HepG2 (cell line): ENCODE data around the gene SLC34A3. TPM values are rescaled to one million over a fixed set of nuclear protein-coding genes. Genes with fewer than 3 reads are reported as not detected.

Source experiments
- ATF2 ChIP-seq: sonication (generic); formaldehyde crosslinking; IDR thresholded peaks from 2 replicates; pipeline ENCODE4 v1.4.0; 2020; ENCODE audit warnings: missing genetic modification reagents
- ETV5 ChIP-seq: IDR thresholded peaks from 2 replicates; pipeline ENCODE4 v1.6.1; 2018; ENCODE audit warnings: missing biosample characterization, missing genetic modification reagents, inconsistent platforms, borderline replicate concordance
- HOXA7 ChIP-seq: sonication (generic); formaldehyde crosslinking; IDR thresholded peaks from 2 replicates; pipeline ENCODE4 v1.8.1; 2022; ENCODE audit warnings: mild to moderate bottlenecking, missing genetic modification reagents, moderate library complexity
- KIAA2018 ChIP-seq: sonication (generic); formaldehyde crosslinking; IDR thresholded peaks from 2 replicates; pipeline ENCODE4 v1.5.0; 2020; ENCODE audit warnings: mild to moderate bottlenecking, missing genetic modification reagents, borderline replicate concordance
- NFE2L1 ChIP-seq: sonication (generic); formaldehyde crosslinking; IDR thresholded peaks from 2 replicates; pipeline ENCODE4 v1.4.0; 2020; ENCODE audit warnings: missing genetic modification reagents, mild to moderate bottlenecking, borderline replicate concordance
- NR2F2 ChIP-seq: IDR thresholded peaks from 2 replicates; pipeline ENCODE4 v1.6.1; 2012; ENCODE audit warnings: low read depth, inconsistent platforms, borderline replicate concordance
- SMAD1 ChIP-seq: sonication (generic); formaldehyde crosslinking; IDR thresholded peaks from 2 replicates; pipeline ENCODE4 v1.4.0; 2020; ENCODE audit warnings: missing genetic modification reagents, low read depth, mild to moderate bottlenecking, borderline replicate concordance
- ZBTB26 ChIP-seq: IDR thresholded peaks from 2 replicates; pipeline ENCODE4 v1.6.1; 2016; ENCODE audit warnings: missing compliant biosample characterization, missing genetic modification reagents, borderline replicate concordance
- ZFP62 ChIP-seq: sonication (generic); formaldehyde crosslinking; IDR thresholded peaks from 2 replicates; pipeline ENCODE4 v1.4.0; 2020; ENCODE audit warnings: missing genetic modification reagents
- ZFP90 ChIP-seq: sonication (generic); formaldehyde crosslinking; IDR thresholded peaks from 2 replicates; pipeline ENCODE4 v1.8.0; 2022; ENCODE audit warnings: missing genetic modification reagents, mild to moderate bottlenecking, inconsistent platforms, borderline replicate concordance
- ZHX1 ChIP-seq: sonication (generic); formaldehyde crosslinking; IDR thresholded peaks from 2 replicates; pipeline ENCODE4 v1.8.1; 2022; ENCODE audit warnings: low read depth, mild to moderate bottlenecking, missing genetic modification reagents
- ZNF543 ChIP-seq: sonication (generic); formaldehyde crosslinking; IDR thresholded peaks from 2 replicates; pipeline ENCODE4 v1.4.0; 2020; ENCODE audit warnings: mild to moderate bottlenecking, missing genetic modification reagents
- ZNF598 ChIP-seq: sonication (generic); formaldehyde crosslinking; IDR thresholded peaks from 2 replicates; pipeline ENCODE4 v1.5.1; 2020; ENCODE audit warnings: mild to moderate bottlenecking, missing genetic modification reagents, borderline replicate concordance
- polyA plus RNA-seq, 8 experiments: library from polyadenylated mRNA; depleted of rRNA in 3 of 8; stranded (reverse) in 7 of 8; unstranded in 1 of 8; fragments of >200 nt; fragmentation: Illumina TruSeq in 4 of 8; extraction: Trizol in 4 of 8; gene quantifications; 2 replicates each; pipeline versions ENCODE4 v1.2.1 to v1.2.3, GENCODE V29; 2011 to 2016; ENCODE audit warnings: low read depth in 4 of 8, missing spikeins in 1 of 8, mixed read lengths in 1 of 8; ENCODE audit not compliant: insufficient read depth in 1 of 8
- total RNA-seq, 5 experiments: library from RNA; depleted of rRNA; stranded (reverse); fragments of >200 nt; fragmentation: Illumina TruSeq; extraction: Trizol; gene quantifications; 2 replicates each; pipeline ENCODE4 v1.2.3, GENCODE V29; 2016; ENCODE audit warnings: low read depth in 1 of 5

SLC34A3 gene
- total and polyA plus RNA-seq, 2 of the 13 experiments (the other 11 are each of a cell fraction or from before 2014, with no cell fraction given): 0.07 to 1.0 TPM

- peak; percentile 60; the same call in 1 of the 2 replicates for TF ChIP-seq ATF2 (CRISPR knock-in tag)
- TF ChIP-seq SMAD1 (CRISPR knock-in tag): no peak
- TF ChIP-seq NR2F2: peak; percentile 68; the same call in 1 of the 2 replicates
- TF ChIP-seq ZFP90 (CRISPR knock-in tag): peak; percentile 63; the same call in 1 of the 2 replicates
- no peak for TF ChIP-seq HOXA7 (CRISPR knock-in tag)
- TF ChIP-seq ZNF543 (CRISPR knock-in tag): no peak
- peak; percentile 62; the same call in 1 of the 2 replicates for TF ChIP-seq ZBTB26
- no peak for TF ChIP-seq ZFP62 (CRISPR knock-in tag)
- no peak for TF ChIP-seq NFE2L1 (CRISPR knock-in tag)
- peak; percentile 80; the same call in 1 of the 2 replicates for TF ChIP-seq ZHX1 (CRISPR knock-in tag)
- peak; percentile 91 for TF ChIP-seq ETV5 (CRISPR knock-in tag)
- TF ChIP-seq ZNF598: 0 out of 2 replicates have a peak, but pooled peaks have one; percentile 63
- TF ChIP-seq KIAA2018: no peak
Observed at GRCh38 chr9:137200311-137201204, 30.1 kb upstream of the SLC34A3 start, which contains the start of gene TPRN (continued).
